NCI-H2171 treated with DMSO at 0.1 percent for 48 hours (cell line): ENCODE data around the gene SDHA.
"Not testable (repeated sequence)": the region's sequence is repeated elsewhere in the genome, so short reads cannot be mapped to it uniquely, and the experiment has no call there.

Experiments
- DNase-seq: peaks from one replicate; lab custom pipeline; 2025; lab: John Stamatoyannopoulos, UW

SDHA gene

DNA sequence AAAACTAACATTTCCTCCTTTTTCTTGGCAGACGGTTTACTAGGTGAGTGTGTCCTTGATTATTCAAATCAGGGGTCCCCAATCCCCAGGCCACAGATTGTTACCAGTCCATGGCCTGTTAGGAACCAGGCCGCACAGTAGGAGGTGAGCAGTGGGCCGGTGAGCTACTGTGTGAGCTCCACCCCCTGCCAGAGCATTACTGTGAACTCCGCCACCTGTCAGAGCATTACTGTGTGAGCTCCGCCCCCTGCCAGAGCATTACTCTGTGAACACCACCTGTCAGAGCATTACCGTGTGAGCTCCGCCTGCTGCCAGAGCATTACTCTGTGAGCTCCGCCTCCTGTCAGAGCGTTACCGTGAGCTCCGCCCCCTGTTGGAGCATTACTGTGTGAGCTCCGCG lies 39.0 kb downstream of the SDHA start:
- DNase-seq: no peak

DNA sequence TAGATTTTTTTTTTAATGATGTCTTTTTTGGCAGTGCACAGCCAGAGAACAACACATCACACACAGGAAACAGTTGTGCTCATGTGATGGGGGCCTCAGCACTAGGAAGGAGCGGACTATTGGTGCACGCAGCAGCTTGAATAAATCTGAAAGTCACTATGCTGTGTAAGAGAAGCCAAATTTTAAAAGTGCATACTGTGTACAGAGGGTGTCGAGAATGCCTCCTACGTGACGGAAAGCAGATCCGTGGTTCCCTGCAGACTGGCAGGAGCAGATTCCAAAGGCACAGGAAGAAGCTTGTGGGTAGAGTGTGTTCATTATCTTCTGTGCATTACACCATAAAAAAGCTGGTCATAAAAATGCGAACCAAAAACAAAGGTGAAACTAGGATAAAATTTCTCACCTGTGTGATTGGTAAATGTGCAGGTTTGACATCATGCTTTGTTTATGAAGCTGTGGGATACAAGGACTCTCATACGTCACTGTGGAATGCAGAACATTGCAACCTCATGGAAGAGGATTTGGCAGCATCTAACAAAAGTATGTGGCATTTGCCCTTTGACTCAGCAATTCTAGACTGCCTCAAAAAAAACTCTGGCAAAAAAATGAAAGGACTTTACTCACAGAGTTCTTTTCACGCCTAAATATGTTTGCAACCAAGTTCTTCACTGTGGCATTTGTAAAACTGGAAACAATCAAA lies 45.3 kb downstream of the SDHA start:
- DNase-seq: not testable (repeated sequence)

DNA sequence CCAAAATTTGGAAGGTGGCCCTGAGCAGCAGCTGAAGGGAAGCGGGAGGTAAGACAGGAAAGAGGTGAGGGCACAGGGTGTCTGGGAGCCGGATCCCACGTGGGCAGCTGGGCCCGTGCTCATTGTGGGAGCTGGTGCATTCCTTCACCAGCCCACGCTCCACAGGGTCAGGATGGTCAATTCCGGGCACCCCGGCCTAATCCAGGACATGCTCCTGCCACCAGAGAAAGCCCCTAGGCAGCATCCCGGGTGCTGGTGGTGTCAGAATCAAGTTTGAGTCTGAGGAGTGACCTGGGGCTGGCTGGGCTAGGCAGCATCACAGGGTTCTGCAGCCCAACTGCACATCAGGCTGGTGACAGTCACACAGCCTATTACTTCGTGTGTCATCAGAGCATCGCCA lies 46.2 kb downstream of the SDHA start:
- DNase-seq: no peak

DNA sequence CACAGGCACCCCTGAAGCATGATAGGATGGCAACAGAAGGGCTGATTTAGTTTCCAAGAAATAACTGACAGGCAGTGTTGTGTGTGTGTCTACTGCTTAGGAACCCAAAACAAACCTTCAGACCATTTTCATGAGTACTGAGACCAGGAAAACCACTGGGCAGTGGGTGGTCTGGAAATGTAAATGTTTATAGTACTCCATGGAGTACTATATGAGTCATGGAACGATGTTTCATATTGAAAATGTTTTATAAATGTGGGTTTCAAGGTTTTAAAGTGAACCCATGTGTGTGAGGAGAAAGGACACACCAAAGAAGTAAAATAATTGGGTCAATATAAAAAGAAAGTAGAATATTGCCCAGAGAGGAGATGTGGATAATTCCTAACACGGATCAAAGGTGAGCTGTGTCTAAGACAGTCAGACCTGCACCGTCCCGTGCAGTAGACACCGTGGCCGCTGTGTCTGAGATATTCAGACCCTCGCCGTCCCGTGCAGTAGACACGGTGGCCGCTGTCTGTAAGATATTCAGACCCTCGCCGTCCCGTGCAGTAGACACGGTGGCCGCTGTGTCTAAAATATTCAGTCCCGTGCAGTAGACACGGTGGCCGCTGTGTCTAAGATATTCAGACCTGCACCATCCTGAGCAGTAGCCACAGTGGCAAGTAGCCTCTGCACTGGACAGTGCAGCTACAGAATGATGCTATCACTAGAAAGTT lies 48.3 kb downstream of the SDHA start:
- not testable (repeated sequence) for DNase-seq

DNA sequence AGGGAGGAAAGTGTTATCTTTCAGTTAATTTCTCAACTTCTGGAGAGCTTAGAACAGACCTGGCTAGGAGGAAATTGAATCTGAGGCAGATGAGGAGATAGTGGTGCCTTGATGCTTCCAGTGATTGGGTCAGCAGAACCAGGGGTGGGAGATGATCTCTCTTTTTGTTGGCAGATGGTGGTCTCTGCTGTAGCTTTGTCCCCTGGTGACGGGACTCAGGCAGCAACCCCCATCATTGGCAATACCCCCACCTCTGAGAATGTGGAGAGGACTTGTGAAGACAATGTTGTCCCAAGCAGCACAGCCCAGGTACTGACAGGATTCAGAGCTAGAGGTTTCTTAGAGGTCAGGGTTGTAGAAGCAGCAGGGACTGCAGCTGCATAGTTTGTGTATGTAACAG lies 49.6 kb downstream of the SDHA start:
- no peak for DNase-seq

DNA sequence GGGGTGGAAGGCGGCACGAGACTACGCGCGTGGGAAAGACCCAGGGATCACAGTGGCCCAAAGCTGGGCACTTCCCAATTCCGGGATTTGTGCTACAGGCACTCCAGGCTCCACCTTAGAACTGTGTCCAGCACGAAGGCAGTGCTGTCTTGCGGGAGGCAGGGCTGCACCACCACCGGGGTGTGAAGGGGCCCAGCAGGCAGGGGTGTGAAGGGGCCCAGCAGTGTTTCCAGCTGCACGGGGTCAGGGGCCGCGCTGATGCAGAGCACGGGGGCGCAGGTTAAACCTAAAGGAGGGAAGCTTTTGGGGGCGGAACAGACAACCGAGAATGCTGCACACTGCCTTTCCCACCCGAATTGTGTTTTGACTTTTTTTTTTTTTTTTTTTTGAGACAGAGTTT lies 52.2 kb downstream of the SDHA start:
- DNase-seq: no peak

DNA sequence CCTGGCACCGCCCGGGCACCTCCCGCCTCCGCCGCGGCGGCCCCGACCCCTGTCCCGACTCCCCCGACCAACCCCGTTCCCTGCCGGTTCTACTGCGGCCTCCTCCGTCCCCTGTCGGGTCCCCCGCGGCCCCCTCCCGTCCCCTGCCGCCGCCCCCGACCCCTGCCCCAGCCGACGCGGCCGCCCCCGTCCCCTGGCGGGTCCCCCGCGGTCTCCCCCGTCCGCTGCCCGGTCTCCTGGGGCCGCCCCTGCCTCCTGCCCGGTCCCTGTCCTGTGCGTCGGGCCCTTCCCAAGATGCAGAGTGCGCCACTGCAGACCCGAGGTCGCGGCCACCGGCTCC lies 53.7 kb downstream of the SDHA start:
- not testable (repeated sequence) for DNase-seq

DNA sequence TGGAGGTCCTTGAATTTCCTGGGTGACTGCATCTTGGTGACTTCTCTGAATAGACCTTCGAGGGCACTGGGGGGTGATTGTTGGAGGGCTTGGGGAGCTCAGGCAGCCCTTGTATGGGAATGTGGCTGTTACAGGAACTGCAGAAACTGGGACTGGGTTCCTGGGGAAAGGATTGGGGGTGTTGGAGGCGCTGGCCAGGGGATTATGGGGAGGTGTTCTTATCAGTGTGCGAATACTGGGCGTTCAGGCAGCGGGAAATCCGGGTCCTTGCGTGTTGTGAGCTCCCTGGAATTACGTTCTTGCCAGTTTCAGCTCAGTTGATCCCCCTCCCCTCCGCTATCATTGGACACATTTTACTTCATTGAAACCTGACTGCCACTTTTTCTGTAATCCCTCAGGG lies 55.0 kb downstream of the SDHA start:
- DNase-seq: not testable (repeated sequence)

DNA sequence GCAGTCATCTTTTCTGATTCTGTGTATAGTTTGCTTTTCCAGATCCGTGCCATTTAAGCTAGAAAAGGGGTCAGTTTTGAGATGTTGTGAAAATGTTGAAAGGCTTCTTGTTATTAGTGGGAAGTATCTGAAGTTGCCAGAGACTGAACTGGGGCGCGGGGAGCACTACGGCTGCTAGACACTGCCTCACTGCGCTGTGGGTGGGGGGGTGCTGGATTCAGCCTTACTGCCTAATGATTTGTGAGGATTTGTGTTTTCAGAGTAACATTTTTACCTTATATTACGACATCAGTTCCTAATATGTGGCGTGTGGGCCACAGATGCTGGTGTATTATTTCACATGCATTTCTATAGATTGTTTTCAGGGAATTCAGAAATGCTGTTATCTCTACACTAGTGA lies 55.4 kb downstream of the SDHA start:
- not testable (repeated sequence) for DNase-seq

DNA sequence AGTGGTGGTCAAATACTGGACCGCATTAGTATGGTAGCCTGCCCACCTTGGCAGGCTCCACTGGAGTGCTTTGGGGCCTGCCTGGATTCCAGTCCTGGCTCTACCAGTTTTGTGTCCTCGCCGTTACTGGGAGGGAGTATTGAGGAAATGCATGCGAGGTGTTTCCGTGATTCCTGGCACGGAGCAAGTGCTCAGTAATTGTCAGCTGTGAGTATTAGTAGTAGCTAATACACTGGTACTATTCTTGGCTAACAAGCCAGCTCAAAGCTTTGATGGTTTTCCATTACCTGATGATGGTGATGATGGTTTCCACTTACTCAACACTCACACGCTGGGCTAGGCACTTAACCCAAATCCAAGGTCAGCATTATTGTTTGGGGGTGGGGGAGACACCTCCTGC lies 56.2 kb downstream of the SDHA start:
- DNase-seq: not testable (repeated sequence)

DNA sequence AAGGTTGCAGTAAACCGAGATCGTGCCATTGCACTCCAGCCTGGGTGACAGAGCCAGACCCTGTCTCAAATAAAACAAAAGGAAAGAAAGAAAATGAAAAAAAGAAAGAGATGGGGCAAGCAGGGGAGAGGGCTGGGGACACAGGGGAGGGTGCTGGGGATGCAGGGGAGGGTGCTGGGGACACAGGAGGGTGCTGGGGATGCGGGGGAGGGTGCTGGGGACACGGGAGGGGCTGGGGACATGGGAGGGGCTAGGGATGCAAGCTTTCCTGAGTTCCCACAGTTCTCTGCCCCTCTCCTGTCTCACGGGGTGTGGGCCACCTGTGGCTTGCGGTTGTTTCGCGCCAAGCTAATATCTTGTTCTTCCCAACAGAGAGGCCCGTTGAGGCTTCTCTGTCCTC lies 60.5 kb downstream of the SDHA start:
- DNase-seq: no peak

DNA sequence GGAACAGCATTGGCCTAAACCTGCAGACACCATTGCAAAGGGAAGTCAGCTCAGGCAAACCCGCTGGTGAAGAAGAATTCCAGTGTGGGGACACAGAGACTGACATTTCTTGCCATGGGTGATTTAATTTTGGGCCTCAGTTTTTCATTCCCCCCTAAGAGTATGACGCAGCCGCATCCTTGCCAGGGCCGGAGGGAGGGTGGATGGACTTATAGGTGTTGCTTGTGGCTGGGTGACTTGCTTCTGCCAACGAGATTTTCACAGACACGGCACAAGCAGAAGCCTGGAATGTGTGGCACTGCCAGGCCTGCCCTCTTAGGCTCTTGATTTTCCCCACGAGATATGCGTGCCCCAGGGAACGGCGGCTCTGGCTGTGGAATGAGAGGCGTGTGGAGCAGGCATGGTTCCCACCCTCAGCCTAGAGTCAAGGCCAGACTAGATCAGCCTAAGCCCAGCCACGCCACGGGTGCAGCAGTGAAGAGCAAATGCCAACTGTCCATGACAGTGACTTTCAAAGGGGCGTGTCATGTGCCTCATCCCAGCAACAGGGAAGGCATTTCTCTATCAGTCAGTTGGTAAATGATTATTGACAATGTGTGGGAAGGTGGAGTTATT lies 61.0 kb downstream of the SDHA start:
- DNase-seq: not testable (repeated sequence)

DNA sequence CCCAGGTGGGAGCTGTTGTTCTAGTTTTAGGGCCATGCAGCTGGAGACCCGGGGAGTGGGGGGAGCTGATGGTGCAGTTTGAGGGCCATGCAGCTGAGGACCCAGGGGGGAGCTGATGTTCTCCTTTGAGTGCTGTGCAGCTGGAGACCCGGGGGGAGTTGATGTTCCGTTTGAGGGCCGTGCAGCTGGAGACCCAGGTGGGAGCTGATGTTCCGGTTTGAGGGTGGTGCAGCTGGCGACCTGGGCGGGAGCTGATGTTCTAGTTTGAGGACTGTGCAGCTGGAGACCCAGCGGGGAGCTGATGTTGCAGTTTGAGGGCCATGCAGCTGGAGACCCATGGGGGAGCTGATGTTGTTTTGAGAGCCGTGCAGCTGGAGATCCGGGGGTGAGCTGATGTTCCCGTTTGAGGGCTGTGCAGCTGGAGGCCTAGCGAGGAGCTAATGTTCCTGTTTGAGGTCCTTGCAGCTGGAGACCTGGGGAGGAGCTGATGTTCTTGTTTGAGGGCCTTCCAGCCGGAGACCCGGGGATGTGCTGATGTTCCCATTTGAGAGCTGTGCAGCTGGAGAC lies 68.0 kb downstream of the SDHA start:
- no peak for DNase-seq

DNA sequence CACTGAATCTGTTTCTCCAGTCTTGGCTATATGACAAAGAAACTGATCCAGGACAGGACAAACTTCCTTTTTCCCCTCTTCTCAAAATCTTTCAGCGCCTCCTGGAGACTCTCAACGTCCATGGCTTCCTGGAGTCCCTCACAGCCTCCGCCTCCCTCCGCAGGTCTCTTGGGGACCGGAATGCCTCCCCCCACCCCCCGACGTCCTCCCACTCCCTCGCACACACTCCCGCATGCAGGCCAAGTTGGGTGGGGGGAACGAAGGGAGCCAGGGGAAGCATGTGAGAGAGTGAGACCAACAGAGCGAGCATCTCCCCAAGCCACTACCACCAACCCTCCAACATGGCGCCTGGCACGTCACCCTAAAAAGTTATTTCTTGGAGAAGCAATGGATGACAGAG lies 72.1 kb downstream of the SDHA start:
- DNase-seq: not testable (repeated sequence)

DNA sequence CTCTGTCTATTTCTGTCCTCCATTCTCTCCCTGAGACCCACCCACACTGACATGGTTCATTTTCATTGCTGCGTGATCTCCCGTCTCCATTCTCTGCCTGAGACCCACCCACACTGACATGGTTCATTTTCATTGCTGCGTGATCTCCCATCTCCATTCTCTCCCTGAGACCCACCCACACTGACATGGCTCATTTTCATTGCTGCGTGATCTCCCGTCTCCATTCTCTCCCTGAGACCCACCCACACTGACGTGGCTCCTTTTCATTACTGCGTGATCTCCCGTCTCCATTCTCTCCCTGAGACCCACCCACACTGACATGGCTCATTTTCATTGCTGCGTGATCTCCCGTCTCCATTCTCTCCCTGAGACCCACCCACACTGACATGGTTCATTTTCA lies 73.2 kb downstream of the SDHA start:
- DNase-seq: not testable (repeated sequence)

DNA sequence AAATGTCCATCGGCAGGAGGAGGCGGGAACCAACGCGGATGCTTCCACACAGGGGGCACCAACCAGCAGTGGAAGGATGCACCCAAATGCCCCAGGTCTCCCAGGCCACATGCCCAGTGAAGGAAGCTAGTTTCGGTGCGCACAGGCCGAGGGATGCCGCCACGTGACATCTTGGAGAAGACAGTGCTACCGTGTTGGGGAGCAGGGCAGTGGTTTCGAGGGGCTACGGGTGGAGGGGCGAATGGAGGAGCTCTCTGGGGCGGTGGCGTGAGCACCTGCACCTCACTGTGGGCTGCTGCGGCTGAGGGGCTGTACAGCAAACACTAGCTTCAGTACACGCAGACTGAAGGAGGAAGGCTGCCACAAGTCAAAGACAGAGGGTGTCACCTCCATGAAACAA lies 76.7 kb downstream of the SDHA start:
- DNase-seq: not testable (repeated sequence)

DNA sequence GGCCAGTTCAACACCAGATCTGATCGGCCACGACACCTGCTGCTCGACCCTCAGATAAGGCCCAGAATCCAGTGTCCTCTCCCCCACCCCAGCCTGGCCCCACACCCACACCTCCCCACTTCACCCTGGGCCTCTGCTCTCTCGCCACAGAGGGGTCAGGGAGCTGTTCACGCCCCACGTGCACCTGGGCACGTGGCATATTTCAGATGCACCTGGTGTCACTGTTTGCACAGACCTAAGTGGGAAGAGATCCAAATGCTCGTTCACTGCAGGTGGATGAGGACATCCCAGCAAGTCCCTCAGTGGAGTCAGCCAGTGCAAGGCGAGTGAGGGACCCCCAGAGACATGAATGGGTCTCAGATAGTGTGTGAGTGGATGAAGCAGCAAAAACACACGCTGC lies 78.1 kb downstream of the SDHA start:
- DNase-seq: not testable (repeated sequence)

DNA sequence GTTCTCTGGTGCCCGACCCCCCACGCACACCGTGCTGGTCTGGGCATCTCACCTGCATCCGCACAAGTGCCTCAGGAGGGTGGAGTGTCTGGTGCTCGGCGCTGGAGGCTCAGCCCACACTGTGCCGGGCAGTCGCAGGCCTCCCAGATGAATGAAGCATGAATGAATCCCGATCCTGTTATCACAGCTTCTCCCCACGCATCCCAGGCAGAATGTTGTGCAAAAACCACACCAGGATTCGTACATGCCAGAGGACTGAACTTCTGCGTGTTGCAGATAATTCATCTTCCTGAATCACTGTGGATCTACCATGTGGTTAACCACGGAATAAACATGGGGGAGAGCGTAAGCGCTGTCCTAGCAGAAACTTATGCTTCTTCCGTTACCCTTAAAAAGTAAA lies 78.8 kb downstream of the SDHA start:
- DNase-seq: not testable (repeated sequence)

DNA sequence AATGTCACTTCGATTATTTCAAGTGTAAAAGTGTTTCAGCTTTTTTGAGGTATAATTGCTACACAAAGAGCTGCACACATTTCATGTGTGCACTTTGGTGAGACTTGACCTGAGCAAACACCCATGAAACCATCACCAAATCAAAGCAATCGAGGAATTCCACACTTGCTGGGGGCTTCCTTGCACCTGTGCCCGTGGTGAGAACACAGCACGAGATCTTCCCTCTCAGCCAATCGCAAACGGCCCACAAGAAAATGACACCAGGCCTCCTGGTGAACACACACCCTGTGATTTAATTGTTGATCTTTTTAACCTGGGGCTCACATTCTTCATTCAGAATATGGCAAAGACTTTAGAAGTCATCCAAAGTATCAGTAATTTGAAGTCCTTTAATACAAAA lies 79.3 kb downstream of the SDHA start:
- DNase-seq: not testable (repeated sequence)

DNA sequence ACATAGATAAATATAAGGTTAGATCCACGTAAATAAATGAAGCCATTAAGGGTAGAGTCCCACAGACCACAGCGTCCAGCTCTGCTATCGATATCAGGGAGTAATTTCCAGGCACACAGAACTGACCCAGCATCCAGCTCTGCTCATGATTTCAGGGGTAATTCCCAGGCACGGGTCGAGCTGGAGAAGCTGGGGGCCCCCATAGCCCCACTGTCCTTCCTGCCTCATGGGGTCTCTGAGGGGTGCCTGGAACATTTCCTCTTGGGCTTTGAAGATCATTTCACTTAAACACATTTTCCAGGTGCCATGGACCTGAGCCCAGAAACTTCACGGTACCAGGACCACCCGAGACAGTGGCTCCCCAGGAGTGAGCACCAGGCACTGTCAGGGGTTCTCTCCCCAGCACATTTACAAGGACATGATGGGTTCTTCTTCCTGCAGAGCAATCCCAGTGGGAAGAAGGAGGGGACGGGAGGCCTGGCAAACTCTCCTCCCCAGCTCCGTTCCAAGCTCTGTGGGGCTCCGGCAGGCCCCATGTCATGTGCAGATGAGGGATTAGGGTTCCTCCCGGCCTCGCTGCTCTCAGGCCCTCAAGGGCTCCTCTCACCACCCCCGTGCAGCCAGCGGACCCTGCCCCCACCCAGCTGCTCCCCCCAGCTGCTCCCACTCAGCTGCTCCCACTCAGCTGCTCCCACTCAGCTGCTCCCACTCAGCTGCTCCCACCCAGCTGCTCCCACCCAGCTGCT lies 80.0 kb downstream of the SDHA start:
- not testable (repeated sequence) for DNase-seq

DNA sequence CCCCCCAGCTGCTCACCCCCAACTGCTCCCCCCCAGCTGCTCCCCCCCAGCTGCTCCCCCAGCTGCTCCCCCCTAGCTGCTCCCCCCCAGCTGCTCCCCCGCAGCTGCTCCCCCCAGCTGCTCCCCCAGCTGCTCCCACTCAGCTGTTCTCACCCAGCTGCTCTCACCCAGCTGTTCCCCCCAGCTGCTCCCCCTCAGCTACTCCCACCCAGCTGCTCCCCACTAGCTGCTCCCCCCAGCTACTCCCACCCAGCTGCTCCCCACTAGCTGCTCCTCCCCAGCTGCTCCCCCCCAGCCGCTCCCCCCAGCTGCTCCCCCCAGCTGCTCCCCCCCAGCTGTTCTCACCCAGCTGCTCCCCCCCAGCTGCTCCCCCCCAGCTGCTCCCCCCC lies 80.6 kb downstream of the SDHA start:
- no peak for DNase-seq

DNA sequence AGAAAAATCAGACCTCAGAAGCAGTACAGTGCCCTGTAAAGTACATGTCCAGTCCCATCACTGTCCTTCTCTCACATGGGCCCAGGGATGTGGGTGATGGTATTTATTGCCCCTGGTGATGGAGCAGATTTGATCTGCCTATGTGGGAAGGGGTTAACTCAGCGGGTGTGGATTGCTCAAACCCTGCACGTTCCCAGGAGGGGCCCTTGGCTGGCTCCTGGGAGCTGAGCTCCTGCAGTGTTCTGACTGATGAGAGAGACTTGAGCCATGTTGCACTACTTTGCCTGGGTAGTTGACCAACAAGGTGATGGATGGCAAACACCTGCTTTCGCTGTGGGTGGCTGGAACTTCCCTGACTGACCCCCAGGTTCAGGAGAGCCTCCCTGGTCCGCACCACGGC lies 81.8 kb downstream of the SDHA start:
- DNase-seq: not testable (repeated sequence)
